GM20000 (cell line): Measurements from ENCODE around the gene ETS2.

Experiments
- DNase-seq: peaks from one replicate; pipeline ENCODE4 v3.0.0; 2012; ENCODE audit warnings: low spot score
- CTCF ChIP-seq: IDR thresholded peaks from 2 replicates; pipeline ENCODE4 v1.5.1; 2012; ENCODE audit warnings: mild to moderate bottlenecking, control low read depth; ENCODE audit errors: extremely low read depth, missing control alignments

Gene ETS2

GRCh38 chr21:38804030-38804788 is 1.5 kb upstream of the ETS2 start:
- DNase-seq, result no peak
- TF ChIP-seq CTCF, result no peak

GRCh38 chr21:38804789-38805327 is 871 bp upstream of the ETS2 start:
- peak; percentile 49 for DNase-seq

GRCh38 chr21:38806153-38806941 is 618 bp downstream of the ETS2 start:
- TF ChIP-seq CTCF, result no peak
- peak; percentile 61 for DNase-seq

More at GRCh38 chr21:38804789-38805327, 871 bp upstream of the ETS2 start:
- peak; percentile 42 for TF ChIP-seq CTCF

GRCh38 chr21:38806942-38807284 is 1.2 kb downstream of the ETS2 start:
- DNase-seq, result no peak
- no peak for TF ChIP-seq CTCF

- no peak for DNase-seq
Measured at GRCh38 chr21:38807441-38807871, 1.7 kb downstream of the ETS2 start.

GRCh38 chr21:38807986-38808385 is 2.3 kb downstream of the ETS2 start:
- no peak for TF ChIP-seq CTCF
- no peak for DNase-seq

More at GRCh38 chr21:38807441-38807871, 1.7 kb downstream of the ETS2 start:
- no peak for TF ChIP-seq CTCF
